Liver (tissue), 3 donors: Measurements from ENCODE around the gene TIMM13.

Experiments
- ATF3 ChIP-seq: IDR thresholded peaks from 2 replicates; pipeline ENCODE4 v1.6.1; 2016; ENCODE audit warnings: antibody characterized with exemption
- CTCF ChIP-seq: fragments of 150-350 bp; IDR thresholded peaks from 2 replicates; pipeline ENCODE4 v1.5.1; 2017; ENCODE audit warnings: improper control_type of control experiment, low read depth, low read length; ENCODE audit not compliant: missing input control
- EGR1 ChIP-seq, 2 donors: IDR thresholded peaks; 2 replicates each; pipeline ENCODE4 v1.6.1; 2016 to 2018; ENCODE audit warnings: antibody characterized with exemption in 2 of 2, low read depth in 2 of 2
- FOXA1 ChIP-seq: IDR thresholded peaks from 2 replicates; pipeline ENCODE4 v1.6.1; 2016; ENCODE audit warnings: antibody characterized with exemption
- FOXA2 ChIP-seq: IDR thresholded peaks from 2 replicates; pipeline ENCODE4 v1.6.1; 2016; ENCODE audit warnings: antibody characterized with exemption
- GABPA ChIP-seq, 2 donors: IDR thresholded peaks in 1 of 2; conservative IDR thresholded peaks in 1 of 2; 2 replicates each; pipeline ENCODE4 v1.6.1; 2016; ENCODE audit warnings: antibody characterized with exemption in 2 of 2, mild to moderate bottlenecking in 1 of 2, moderate library complexity in 1 of 2
- RAD21 ChIP-seq, 2 donors: IDR thresholded peaks; 2 replicates each; pipeline ENCODE4 v1.6.1; 2016; ENCODE audit warnings: antibody characterized with exemption in 2 of 2, mild to moderate bottlenecking in 2 of 2
- REST ChIP-seq: IDR thresholded peaks from 2 replicates; pipeline ENCODE4 v1.6.1; 2016; ENCODE audit warnings: antibody characterized with exemption, mild to moderate bottlenecking
- RXRA ChIP-seq, 2 donors: IDR thresholded peaks; 2 replicates each; pipeline ENCODE4 v1.6.1; 2017 to 2018; ENCODE audit warnings: antibody characterized with exemption in 2 of 2, mild to moderate bottlenecking in 1 of 2
- SP1 ChIP-seq: IDR thresholded peaks from 2 replicates; pipeline ENCODE4 v1.6.1; 2018; ENCODE audit warnings: antibody characterized with exemption, mild to moderate bottlenecking
- TAF1 ChIP-seq: conservative IDR thresholded peaks from 2 replicates; pipeline ENCODE4 v1.6.1; 2016; ENCODE audit warnings: antibody characterized with exemption, mild to moderate bottlenecking
- YY1 ChIP-seq: IDR thresholded peaks from 2 replicates; pipeline ENCODE4 v1.6.1; 2016; ENCODE audit warnings: antibody characterized with exemption, mild to moderate bottlenecking
- TF ChIP-seq, protein P1 (sequence below): IDR thresholded peaks from 2 replicates; pipeline ENCODE4 v1.6.1; 2016; ENCODE audit warnings: antibody characterized with exemption
- donor health status: healthy.
- donor health status: healthy.

GRCh38 chr19:2389594-2389993 lies 37.8 kb downstream of the TIMM13 start:
- TF ChIP-seq ATF3 (no peak), CTCF (no peak), REST (no peak), EGR1 (IDR thresholded peaks at IDR 0.05; ENCODE audit: low read depth in 2 of 2) (no peak), RAD21 (IDR thresholded peaks at IDR 0.05) (no peak), TAF1 (no peak), GABPA (IDR thresholded peaks at IDR 0.05 in 1 of 2, conservative IDR thresholded peaks at IDR 0.05 in 1 of 2) (no peak), SP1 (no peak), YY1 (no peak), FOXA1 (no peak), RXRA (IDR thresholded peaks at IDR 0.05) (no peak), FOXA2 (no peak)
- TF ChIP-seq, protein P1, sequence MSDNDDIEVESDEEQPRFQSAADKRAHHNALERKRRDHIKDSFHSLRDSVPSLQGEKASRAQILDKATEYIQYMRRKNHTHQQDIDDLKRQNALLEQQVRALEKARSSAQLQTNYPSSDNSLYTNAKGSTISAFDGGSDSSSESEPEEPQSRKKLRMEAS, result no peak
